MM.1S (cell line): ENCODE results near the gene ATN1.
A peak's percentile ranks its signal among the peaks of the same experiment; 100 is the strongest.

ENCODE experiments used
- DNase-seq: peaks from one replicate; pipeline ENCODE4 v3.0.0-alpha.2; 2015
- H2AFZ ChIP-seq: fragments of 300-600 bp; sonication (generic); 2 replicates; pipeline ENCODE4 v1.6.0; 2016; ENCODE audit warnings: antibody characterized with exemption, low read length
- H3F3A ChIP-seq: fragments of 300-600 bp; sonication (generic); 2 replicates; pipeline ENCODE4 v1.6.1; 2016; ENCODE audit warnings: mild to moderate bottlenecking, antibody characterized with exemption, low read length, moderate library complexity, mixed read lengths; ENCODE audit not compliant: insufficient read depth
- H3K27ac ChIP-seq: fragments of 300-600 bp; sonication (generic); 2 replicates; pipeline ENCODE4 v1.5.1; 2016; ENCODE audit warnings: mild to moderate bottlenecking, low read length
- H3K27me3 ChIP-seq: fragments of 300-600 bp; sonication (generic); replicated peaks from 2 replicates; pipeline ENCODE4 v1.6.0; 2016; ENCODE audit warnings: low read length; ENCODE audit not compliant: insufficient read depth
- H3K36me3 ChIP-seq: fragments of 300-600 bp; sonication (generic); replicated peaks from 2 replicates; pipeline ENCODE4 v1.6.1; 2016; ENCODE audit warnings: mild to moderate bottlenecking, low read length, mixed read lengths; ENCODE audit not compliant: insufficient read depth
- H3K4me1 ChIP-seq: fragments of 300-600 bp; sonication (generic); 2 replicates; pipeline ENCODE4 v1.6.1; 2016; ENCODE audit warnings: low read length, mixed read lengths
- H3K4me2 ChIP-seq: fragments of 300-600 bp; sonication (generic); 2 replicates; pipeline ENCODE4 v1.6.0; 2016; ENCODE audit warnings: low read depth, low read length
- H3K4me3 ChIP-seq: fragments of 300-600 bp; sonication (generic); 2 replicates; pipeline ENCODE4 v1.5.1; 2016; ENCODE audit warnings: low read length, mixed read lengths
- H3K79me2 ChIP-seq: fragments of 300-600 bp; sonication (generic); 2 replicates; pipeline ENCODE4 v1.6.1; 2016; ENCODE audit warnings: mixed run types, low read length, mixed read lengths
- H3K9ac ChIP-seq: fragments of 300-600 bp; sonication (generic); 2 replicates; pipeline ENCODE4 v1.6.1; 2016; ENCODE audit warnings: low read length, mixed read lengths
- H3K9me2 ChIP-seq: fragments of 300-600 bp; sonication (generic); replicated peaks from 2 replicates; pipeline ENCODE4 v1.6.1; 2016; ENCODE audit warnings: mild to moderate bottlenecking, low read length, mixed read lengths; ENCODE audit not compliant: insufficient read depth
- H3K9me3 ChIP-seq: fragments of 300-600 bp; sonication (generic); replicated peaks from 2 replicates; pipeline ENCODE4 v1.6.1; 2016; ENCODE audit warnings: mild to moderate bottlenecking, low read length, mixed read lengths; ENCODE audit not compliant: insufficient read depth
- H4K20me1 ChIP-seq: fragments of 300-600 bp; sonication (generic); 2 replicates; pipeline ENCODE4 v1.6.1; 2016; ENCODE audit warnings: mild to moderate bottlenecking, low read length, moderate library complexity, mixed read lengths; ENCODE audit not compliant: insufficient read depth
- CTCF ChIP-seq: fragments of 300-600 bp; sonication (generic); IDR thresholded peaks from 2 replicates; pipeline ENCODE4 v1.5.1; 2016; ENCODE audit warnings: antibody characterized with exemption, low read length, mixed read lengths
- EZH2 ChIP-seq: fragments of 300-600 bp; sonication (generic); optimal IDR thresholded peaks from 2 replicates; pipeline ENCODE3; 2017; ENCODE audit warnings: low read depth, mild to moderate bottlenecking, antibody characterized with exemption, low read length, mixed read lengths
- EZH2phosphoT487 ChIP-seq: fragments of 300-600 bp; sonication (generic); IDR thresholded peaks from 2 replicates; pipeline ENCODE4 v1.6.1; 2018; ENCODE audit warnings: antibody characterized with exemption, low read length

The ATN1 gene

GRCh38 chr12:6902448-6902847, 25.3 kb upstream of the ATN1 start:
- Histone ChIP-seq H3K79me2 (no peaks in the 10 kb centered on the region), H3K4me3 (no peak overlapping the region), H3K9me3 (no peaks in the 10 kb centered on the region), H3K4me1 (peaks cover 11% of the 10 kb centered on the region), H3K27me3 (no peaks in the 10 kb centered on the region), H4K20me1 (no peaks in the 10 kb centered on the region), H3K4me2 (no peak overlapping the region), H3K36me3 (no peaks in the 10 kb centered on the region), H3K27ac (no peak overlapping the region), H3K9me2 (no peaks in the 10 kb centered on the region), H3K9ac (no peak overlapping the region), H2AFZ (no peak overlapping the region), H3F3A (no peaks in the 10 kb centered on the region)
- TF ChIP-seq CTCF (no peak), EZH2 (no peak), EZH2phosphoT487 (no peak)
- no peak for DNase-seq

- Histone ChIP-seq H3K4me1 (peaks cover 11% of the 10 kb centered on the region), H2AFZ (peak overlapping the region; percentile 71; the same call in 1 of the 2 replicates), H3K27me3 (no peaks in the 10 kb centered on the region), H3K9me3 (no peaks in the 10 kb centered on the region), H4K20me1 (no peaks in the 10 kb centered on the region), H3F3A (no peaks in the 10 kb centered on the region), H3K4me2 (no peak overlapping the region), H3K4me3 (no peak overlapping the region), H3K36me3 (no peaks in the 10 kb centered on the region), H3K79me2 (no peaks in the 10 kb centered on the region), H3K9me2 (no peaks in the 10 kb centered on the region), H3K27ac (no peak overlapping the region), H3K9ac (no peak overlapping the region)
- DNase-seq = no peak
- TF ChIP-seq CTCF (no peak), EZH2 (no peak), EZH2phosphoT487 (no peak)
Observed at GRCh38 chr12:6903722-6904121, 24.0 kb upstream of the ATN1 start.

- H3K4me1 ChIP-seq = peaks cover 11% of the 10 kb centered on the region
- H3K9me2 ChIP-seq = no peaks in the 10 kb centered on the region
- TF ChIP-seq EZH2phosphoT487 = no peak
- TF ChIP-seq CTCF = no peak
- TF ChIP-seq EZH2 = no peak
- no peaks in the 10 kb centered on the region for H3K36me3 ChIP-seq
- peak within 1 kb of the TSS; percentile 48 for H3K27ac ChIP-seq
- no peaks in the 10 kb centered on the region for H4K20me1 ChIP-seq
- no peaks in the 10 kb centered on the region for H3F3A ChIP-seq
- H3K9ac ChIP-seq = peak within 1 kb of the TSS; percentile 75
- peak within 1 kb of the TSS; percentile 76 for H3K4me3 ChIP-seq
- peak within 1 kb of the TSS; percentile 83 for H3K4me2 ChIP-seq
- H2AFZ ChIP-seq = peak within 1 kb of the TSS; percentile 71
- H3K79me2 ChIP-seq = no peaks in the 10 kb centered on the region
- no peaks in the 10 kb centered on the region for H3K9me3 ChIP-seq
- DNase-seq = peak; percentile 97
- no peaks in the 10 kb centered on the region for H3K27me3 ChIP-seq
Observed at GRCh38 chr12:6904280-6905276, 23.2 kb upstream of the ATN1 start, which contains the start of gene LRRC23. LRRC23 (plus strand) TSS chr12:6904822; CDS start chr12:6905634, 812 bp downstream.
